Osteoblast (primary cell): ENCODE measurements around the gene C11orf24. TPM values are rescaled to one million over a fixed set of nuclear protein-coding genes. Genes with fewer than 3 reads are reported as not detected.
A peak's percentile ranks its signal among the peaks of the same experiment; 100 is the strongest.
"Not testable (repeated sequence)": the region's sequence is repeated elsewhere in the genome, so short reads cannot be mapped to it uniquely, and the experiment has no call there.

Experiments used
- DNase-seq: peaks from one replicate; pipeline ENCODE4 v3.0.0; 2011; ENCODE audit warnings: low spot score, mixed read lengths; ENCODE audit not compliant: insufficient read length; ENCODE audit errors: missing footprints
- H2AFZ ChIP-seq: 2 replicates; pipeline ENCODE4 v1.6.0; 2011; ENCODE audit warnings: mild to moderate bottlenecking, low read length
- H3K27ac ChIP-seq: 2 replicates; pipeline ENCODE4 v1.5.1; 2011; ENCODE audit warnings: mild to moderate bottlenecking, low read depth, low read length, moderate library complexity
- H3K27me3 ChIP-seq: 2 replicates; pipeline ENCODE4 v1.6.0; 2012; ENCODE audit warnings: mild to moderate bottlenecking, control low read depth, inconsistent platforms, low read length, moderate library complexity; ENCODE audit not compliant: insufficient read depth
- H3K36me3 ChIP-seq: 2 replicates; pipeline ENCODE4 v1.5.1; 2011; ENCODE audit warnings: mild to moderate bottlenecking, low read length, control low read depth, moderate library complexity; ENCODE audit not compliant: insufficient read depth
- H3K4me1 ChIP-seq: 2 replicates; pipeline ENCODE4 v1.5.1; 2011; ENCODE audit warnings: mild to moderate bottlenecking, low read length, control low read depth, moderate library complexity; ENCODE audit not compliant: insufficient read depth
- H3K4me2 ChIP-seq: 2 replicates; pipeline ENCODE4 v1.6.0; 2011; ENCODE audit warnings: mild to moderate bottlenecking, low read length; ENCODE audit not compliant: insufficient read depth
- H3K4me3 ChIP-seq: fragments of 200-600 bp; sonication (generic); 3 replicates; pipeline ENCODE4 v1.5.1; 2012; ENCODE audit warnings: mild to moderate bottlenecking, low read length, inconsistent platforms; ENCODE audit not compliant: insufficient read depth
- H3K79me2 ChIP-seq: 2 replicates; pipeline ENCODE4 v1.6.0; 2012; ENCODE audit warnings: mild to moderate bottlenecking, low read length, control low read depth, inconsistent platforms; ENCODE audit not compliant: insufficient read depth
- H3K9me3 ChIP-seq: 2 replicates; pipeline ENCODE4 v1.5.1; 2011; ENCODE audit warnings: low read depth, low read length, control low read depth
- H4K20me1 ChIP-seq: 2 replicates; pipeline ENCODE4 v1.6.0; 2012; ENCODE audit warnings: mild to moderate bottlenecking, low read length, control low read depth; ENCODE audit not compliant: insufficient read depth
- CTCF ChIP-seq: IDR thresholded peaks from 2 replicates; pipeline ENCODE4 v1.5.1; 2011; ENCODE audit warnings: mild to moderate bottlenecking, low read depth, low read length, moderate library complexity; ENCODE audit errors: extremely low read depth
- total RNA-seq: library from RNA; depleted of rRNA; stranded (reverse); fragments of >200 nt; gene quantifications from 2 replicates; pipeline ENCODE4 v1.2.3, GENCODE V29; 2012

Gene C11orf24
- total RNA-seq, 1 donor, result 40.5 TPM

GRCh38 chr11:68302670-68303069 lies 30.9 kb upstream of the C11orf24 start:
- H2AFZ ChIP-seq, result no peak overlapping the region
- no peaks in the 10 kb centered on the region for H3K9me3 ChIP-seq

GRCh38 chr11:68302256-68302655 lies 30.5 kb upstream of the C11orf24 start:
- no peak overlapping the region for H3K4me3 ChIP-seq
- no peaks in the 10 kb centered on the region for H4K20me1 ChIP-seq
- no peak overlapping the region for H2AFZ ChIP-seq
- H3K36me3 ChIP-seq, result no peaks in the 10 kb centered on the region
- DNase-seq, result peak; percentile 37
- no peak for TF ChIP-seq CTCF
- no peaks in the 10 kb centered on the region for H3K27me3 ChIP-seq
- H3K4me2 ChIP-seq, result no peak overlapping the region
- H3K27ac ChIP-seq, result no peak overlapping the region
- H3K9me3 ChIP-seq, result no peaks in the 10 kb centered on the region
- no peaks in the 10 kb centered on the region for H3K4me1 ChIP-seq
- H3K79me2 ChIP-seq, result no peaks in the 10 kb centered on the region

More at GRCh38 chr11:68302670-68303069, 30.9 kb upstream of the C11orf24 start:
- peak; percentile 45 for DNase-seq
- Histone ChIP-seq H3K4me3 (no peak overlapping the region), H3K36me3 (no peaks in the 10 kb centered on the region), H4K20me1 (no peaks in the 10 kb centered on the region), H3K27ac (no peak overlapping the region), H3K4me2 (no peak overlapping the region), H3K4me1 (no peaks in the 10 kb centered on the region), H3K79me2 (no peaks in the 10 kb centered on the region), H3K27me3 (no peaks in the 10 kb centered on the region)
- TF ChIP-seq CTCF, result no peak

GRCh38 chr11:68300076-68300830 lies 28.5 kb upstream of the C11orf24 start:
- no peak overlapping the region for H3K4me3 ChIP-seq
- H2AFZ ChIP-seq, result no peak overlapping the region
- no peak overlapping the region for H3K4me2 ChIP-seq
- no peaks in the 10 kb centered on the region for H3K36me3 ChIP-seq
- H3K4me1 ChIP-seq, result no peaks in the 10 kb centered on the region
- H3K27ac ChIP-seq, result no peak overlapping the region
- no peaks in the 10 kb centered on the region for H3K9me3 ChIP-seq
- H4K20me1 ChIP-seq, result no peaks in the 10 kb centered on the region
- no peak for TF ChIP-seq CTCF
- peak; percentile 18 for DNase-seq
- no peaks in the 10 kb centered on the region for H3K27me3 ChIP-seq
- no peaks in the 10 kb centered on the region for H3K79me2 ChIP-seq

- H3K9me3 ChIP-seq, H2AFZ ChIP-seq: not testable (repeated sequence)
Observed at GRCh38 chr11:68299517-68299879, 27.7 kb upstream of the C11orf24 start.

More at GRCh38 chr11:68299517-68299879, 27.7 kb upstream of the C11orf24 start:
- H3K4me1 ChIP-seq, H3K27me3 ChIP-seq, H4K20me1 ChIP-seq, H3K4me2 ChIP-seq, H3K4me3 ChIP-seq, DNase-seq, H3K79me2 ChIP-seq, H3K36me3 ChIP-seq, H3K27ac ChIP-seq: not testable (repeated sequence)
